NCI-H1694 treated with DMSO at 0.1 percent for 48 hours (cell line): Measurements from ENCODE around the gene ADAMTS17.

Source experiments
- DNase-seq: peaks from one replicate; lab custom pipeline; 2025; lab: John Stamatoyannopoulos, UW

ADAMTS17 gene

DNA sequence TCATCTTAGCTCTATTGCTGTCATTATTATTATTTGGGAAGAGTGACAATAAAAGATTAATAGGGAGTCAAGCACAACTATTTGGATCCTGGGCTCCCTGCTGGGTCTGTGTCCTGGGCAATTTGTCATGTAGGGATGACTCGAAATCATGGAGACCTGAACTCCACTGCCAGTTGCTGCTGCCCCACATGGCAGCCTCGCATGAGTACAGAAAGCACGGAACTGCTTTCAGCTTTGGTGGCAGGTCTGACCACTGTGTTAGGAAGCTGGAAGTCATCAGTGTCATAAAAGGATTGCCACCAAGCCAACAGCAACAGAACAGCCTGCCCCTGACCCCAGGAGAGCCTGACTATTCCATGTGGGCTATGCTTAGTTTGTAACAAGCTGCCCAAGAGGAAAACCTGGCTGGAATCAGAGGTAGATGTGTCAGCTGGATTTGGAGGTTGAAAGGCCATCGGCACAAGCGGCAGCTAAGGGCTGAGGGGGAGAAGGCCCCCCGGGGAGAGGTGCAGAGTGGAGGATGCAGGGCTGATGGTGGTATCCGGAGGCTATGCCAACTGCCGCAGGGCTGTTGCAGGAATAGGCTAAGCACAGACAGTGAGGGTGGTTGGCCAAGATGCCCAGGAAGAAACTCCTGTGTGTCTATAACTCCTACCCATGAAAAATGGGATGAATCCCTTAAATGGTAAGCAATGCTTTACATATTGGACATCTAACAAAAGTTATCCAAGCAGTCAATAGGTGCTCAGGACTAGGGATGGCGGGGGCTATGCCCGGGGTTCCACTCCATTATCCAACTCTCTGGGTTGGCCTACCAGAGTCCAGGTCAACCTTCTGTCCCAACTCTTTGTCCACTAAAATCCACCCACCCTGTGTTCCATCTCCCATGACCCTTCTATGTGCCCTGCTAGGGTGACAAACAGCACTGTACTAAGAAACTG is 291.6 kb downstream of the ADAMTS17 start:
- no peak for DNase-seq

DNA sequence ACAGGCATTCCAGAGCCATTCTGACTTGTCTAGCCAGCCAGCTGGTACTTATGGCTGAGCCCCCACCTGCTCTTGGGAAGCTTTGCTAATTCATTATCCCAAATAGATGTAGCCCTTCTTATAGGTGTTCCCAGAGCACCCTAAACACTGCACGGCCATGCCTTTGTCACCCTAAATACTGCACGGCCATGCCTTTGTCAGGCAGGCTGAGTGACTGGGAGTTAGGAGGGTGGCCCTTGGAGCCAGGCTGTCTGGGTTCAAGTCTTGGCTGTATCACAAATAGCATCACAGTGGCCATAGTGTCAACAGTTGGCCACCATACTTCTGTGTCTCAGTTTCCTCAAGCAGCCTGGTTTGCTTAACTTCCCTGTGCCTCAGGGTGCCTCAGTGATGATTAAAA is 292.3 kb downstream of the ADAMTS17 start:
- no peak for DNase-seq

DNA sequence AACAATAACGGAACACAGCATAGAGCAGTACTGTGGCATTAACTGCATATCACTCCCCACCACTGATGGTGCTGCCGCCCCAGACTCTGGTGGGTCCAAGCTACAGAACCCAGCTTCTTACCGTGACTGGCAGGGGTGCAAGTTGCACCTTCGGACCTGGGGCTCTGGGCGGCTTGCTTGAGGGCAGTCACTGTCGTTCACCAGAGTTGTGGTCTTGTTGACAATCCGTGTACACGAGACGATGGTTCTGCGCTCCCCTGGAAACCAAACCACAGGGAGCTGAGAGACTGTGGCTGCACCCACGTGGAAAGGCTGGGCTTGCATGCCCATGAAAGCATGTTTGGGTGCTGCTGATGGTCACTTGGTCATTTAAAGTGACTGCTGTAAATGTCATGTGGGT is 293.0 kb downstream of the ADAMTS17 start:
- no peak for DNase-seq

DNA sequence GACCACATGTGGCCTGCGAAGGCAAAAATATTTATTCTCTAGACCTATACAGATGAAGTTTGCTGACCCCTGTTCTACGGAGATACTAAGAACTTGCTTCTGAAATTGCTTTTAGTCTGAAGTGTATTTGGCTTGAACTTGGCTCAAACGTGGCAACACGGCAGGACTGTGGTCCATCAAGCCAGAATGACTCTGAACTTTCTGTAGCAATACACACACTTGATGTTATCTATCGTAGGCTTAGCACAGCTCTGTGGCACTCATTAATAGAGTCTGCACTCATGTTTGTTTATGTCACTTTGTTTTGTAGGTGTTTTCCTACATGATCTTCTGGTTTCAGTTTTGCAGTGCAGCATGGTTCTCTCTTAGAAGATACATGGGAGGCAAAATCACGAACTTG is 298.1 kb downstream of the ADAMTS17 start:
- DNase-seq, result no peak

GRCh38 chr15:100043068-100043641 is 298.6 kb downstream of the ADAMTS17 start:
- no peak for DNase-seq

DNA sequence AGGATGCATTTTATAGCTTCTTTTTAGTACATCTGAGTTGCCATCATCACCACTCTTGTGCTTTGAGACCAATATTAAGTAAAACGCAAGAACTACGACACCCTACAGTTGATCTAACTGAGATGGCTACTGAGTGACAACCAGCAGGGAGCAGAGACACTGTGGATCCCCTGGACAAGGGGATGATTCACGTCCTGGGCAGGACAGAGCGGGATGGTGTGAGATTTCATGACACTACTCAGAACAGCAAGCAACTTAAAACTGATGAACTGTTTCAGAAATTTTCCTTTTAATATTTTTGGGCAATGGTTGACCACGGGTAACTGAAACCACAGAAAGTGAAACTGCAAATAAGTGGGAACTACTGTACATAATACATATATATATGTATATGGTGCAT is 299.2 kb downstream of the ADAMTS17 start:
- no peak for DNase-seq

GRCh38 chr15:100041127-100041828 is 300.5 kb downstream of the ADAMTS17 start:
- no peak for DNase-seq

GRCh38 chr15:100039994-100040393 is 301.8 kb downstream of the ADAMTS17 start:
- no peak for DNase-seq

DNA sequence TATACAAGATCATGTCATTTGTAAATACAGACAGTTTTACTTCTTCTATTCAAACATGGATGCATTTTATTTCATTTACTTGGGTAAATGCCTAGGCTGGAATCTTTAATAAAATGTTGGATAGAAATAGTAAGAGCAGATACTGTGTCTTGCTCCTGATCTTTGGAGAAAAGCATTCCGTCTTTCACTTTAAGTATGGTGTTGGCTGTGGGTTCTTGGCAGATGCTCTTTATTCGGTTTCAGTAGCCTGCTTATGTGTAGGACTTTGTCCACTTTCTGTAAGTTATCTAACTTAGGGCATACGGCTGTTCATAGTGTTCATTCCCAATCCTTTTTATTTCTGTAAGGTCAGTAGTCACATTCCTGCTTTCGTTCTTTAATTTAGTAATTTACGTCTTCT is 303.0 kb downstream of the ADAMTS17 start:
- DNase-seq, result no peak

DNA sequence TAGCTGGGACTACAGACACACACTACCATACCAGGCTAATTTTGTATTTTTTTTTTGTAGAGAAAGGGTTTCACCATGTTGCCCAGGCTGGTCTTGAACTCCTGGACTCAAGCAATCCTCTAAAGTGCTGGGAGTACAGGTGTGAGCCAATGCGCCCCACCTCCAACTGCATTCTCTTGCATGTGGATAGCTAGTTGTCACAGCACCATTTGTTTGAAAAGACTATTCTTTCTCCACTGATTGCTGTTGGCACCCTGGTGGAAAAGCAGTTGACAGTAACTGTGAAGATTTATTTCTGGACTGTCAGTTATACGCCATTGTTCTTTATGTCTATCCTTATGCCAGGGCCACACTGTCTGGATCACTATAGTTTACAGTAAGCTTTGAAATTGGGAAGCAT is 303.9 kb downstream of the ADAMTS17 start:
- DNase-seq, result no peak

- no peak for DNase-seq
Measured at GRCh38 chr15:100036015-100036414, 305.8 kb downstream of the ADAMTS17 start.

GRCh38 chr15:100034191-100034590 is 307.6 kb downstream of the ADAMTS17 start:
- DNase-seq, result no peak

DNA sequence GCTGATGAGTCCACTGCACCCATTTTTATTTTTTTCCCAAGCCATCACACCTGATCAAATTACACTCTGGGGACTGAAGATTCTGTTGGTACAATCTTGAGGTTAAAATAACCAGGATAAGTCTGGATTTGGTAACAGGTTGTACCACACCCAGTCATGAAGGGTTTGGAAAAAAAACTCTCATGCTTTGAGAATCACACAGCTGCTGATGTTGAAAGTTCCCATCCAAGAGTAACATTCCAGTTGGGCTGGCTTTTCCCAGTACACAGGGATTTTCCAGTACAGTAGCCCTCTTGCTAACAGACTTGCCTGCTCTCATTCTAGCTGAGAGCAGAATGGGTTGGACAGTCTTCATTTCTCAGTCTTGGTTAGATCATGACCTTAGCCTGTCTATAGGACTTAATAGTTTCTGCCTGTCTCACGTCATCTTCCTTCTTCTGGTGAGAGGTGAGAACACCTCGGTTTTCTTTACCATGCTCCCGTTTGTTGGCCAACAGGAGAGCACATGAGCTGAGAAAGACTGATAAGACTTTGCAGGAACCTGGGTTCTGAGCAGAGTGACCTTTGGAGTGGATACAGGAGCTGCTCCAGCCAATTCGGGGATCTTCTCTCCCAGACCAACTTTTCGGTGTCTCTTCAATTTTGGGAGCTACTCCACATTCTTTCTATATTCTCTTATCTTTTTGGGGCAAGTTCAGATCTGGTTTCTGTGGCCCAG is 308.5 kb downstream of the ADAMTS17 start:
- DNase-seq, result no peak

- DNase-seq, result no peak
Measured at GRCh38 chr15:100032358-100033085, 309.3 kb downstream of the ADAMTS17 start.

- DNase-seq, result no peak
Measured at GRCh38 chr15:100031665-100032357, 310.0 kb downstream of the ADAMTS17 start.

GRCh38 chr15:100030586-100031229 is 311.1 kb downstream of the ADAMTS17 start:
- DNase-seq, result no peak

DNA sequence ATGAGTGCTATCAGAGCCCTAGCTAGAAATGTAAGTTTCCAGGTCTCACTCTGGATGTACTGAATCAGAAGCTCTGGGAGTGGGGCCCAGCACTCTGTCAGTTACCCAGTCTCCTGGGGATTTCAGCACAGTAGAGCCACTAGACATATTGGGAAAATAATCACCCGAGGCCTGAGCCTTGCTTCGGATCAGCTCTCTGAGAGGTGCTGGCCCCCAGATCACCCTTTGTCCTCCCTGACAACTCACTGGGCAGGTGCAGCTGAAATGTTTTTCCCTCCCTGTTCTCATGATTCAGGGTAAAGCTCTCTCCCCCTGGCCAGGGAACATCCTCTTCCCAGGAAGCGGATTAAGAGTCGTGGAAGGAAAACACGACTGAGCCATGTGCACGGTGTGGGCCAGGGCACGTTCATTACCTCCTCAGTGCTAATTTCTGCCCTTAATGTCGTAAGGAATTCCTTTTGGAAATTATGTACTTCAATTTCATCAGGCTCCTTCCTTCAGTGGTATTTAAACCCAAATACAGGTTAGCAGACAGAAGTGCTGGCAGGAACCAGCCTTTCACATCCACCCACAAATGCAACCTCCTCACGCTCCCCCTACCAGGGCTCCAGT is 311.8 kb downstream of the ADAMTS17 start:
- DNase-seq, result no peak

DNA sequence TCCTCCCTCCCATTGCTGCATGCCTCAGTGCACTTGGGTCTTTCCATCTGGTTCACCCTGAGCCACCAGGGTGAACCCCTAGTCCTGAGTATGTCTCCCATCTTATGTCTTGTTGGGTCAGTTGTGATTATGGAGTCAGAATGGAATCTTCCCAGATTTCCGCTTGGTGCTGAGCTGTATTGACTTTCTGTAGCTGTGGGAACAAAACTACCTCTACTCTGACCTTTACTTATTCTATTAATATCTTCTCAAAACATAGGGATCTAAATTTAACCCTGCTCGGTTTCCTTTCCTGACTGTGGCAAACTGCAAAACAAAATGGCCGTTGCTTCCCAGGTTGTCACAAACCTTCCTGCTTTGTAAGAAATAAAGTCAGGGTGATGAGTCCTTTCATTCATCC is 312.7 kb downstream of the ADAMTS17 start:
- no peak for DNase-seq

DNA sequence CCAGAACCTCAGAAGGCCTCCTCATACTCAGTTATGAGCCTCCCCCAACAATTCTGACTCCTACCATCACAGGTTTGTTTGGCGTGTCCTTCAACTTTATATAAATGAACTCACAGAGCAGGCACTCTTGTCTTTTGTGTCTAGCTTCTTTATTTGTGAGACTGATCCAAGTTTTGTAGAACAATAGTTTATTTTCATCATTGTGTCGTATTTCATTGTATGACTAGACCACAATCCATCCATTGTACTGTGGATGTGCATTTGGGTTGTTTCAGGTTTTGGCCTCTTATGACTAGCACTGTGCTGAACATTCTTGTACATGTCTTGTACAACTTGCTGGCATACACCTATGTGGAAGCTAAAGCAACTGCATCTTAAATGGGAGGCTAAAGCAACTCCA is 315.7 kb downstream of the ADAMTS17 start:
- DNase-seq, result no peak

GRCh38 chr15:100022806-100023205 is 319.0 kb downstream of the ADAMTS17 start:
- no peak for DNase-seq
